HG03066 (cell line): Measurements from ENCODE around the gene KCNQ2.

Experiments used
- ATAC-seq: cut with Tn5 transposase; IDR thresholded peaks from one replicate; pipeline ENCODE4 v1.9.1; 2021; ENCODE audit warnings: low read depth; ENCODE audit not compliant: unreplicated experiment

The KCNQ2 gene

GRCh38 chr20:63441136-63442099, 31.0 kb downstream of the KCNQ2 start:
- no peak for ATAC-seq

- no peak for ATAC-seq
These were observed 32.0 kb downstream of the KCNQ2 start for GRCh38 chr20:63440366-63440955.

- ATAC-seq: no peak
These were observed 32.6 kb downstream of the KCNQ2 start for GRCh38 chr20:63439866-63440265.

- no peak for ATAC-seq
These were observed 34.3 kb downstream of the KCNQ2 start for GRCh38 chr20:63438121-63438520.

- no peak for ATAC-seq
These were observed 36.9 kb downstream of the KCNQ2 start for GRCh38 chr20:63435552-63435951.

GRCh38 chr20:63434599-63435378, 37.7 kb downstream of the KCNQ2 start:
- ATAC-seq: no peak

- ATAC-seq: no peak
These were observed 38.5 kb downstream of the KCNQ2 start for GRCh38 chr20:63433756-63434531.

GRCh38 chr20:63433351-63433750, 39.1 kb downstream of the KCNQ2 start:
- ATAC-seq: no peak

GRCh38 chr20:63432577-63433325, 39.7 kb downstream of the KCNQ2 start:
- no peak for ATAC-seq

GRCh38 chr20:63431944-63432343, 40.5 kb downstream of the KCNQ2 start:
- no peak for ATAC-seq

GRCh38 chr20:63430891-63431290, 41.6 kb downstream of the KCNQ2 start:
- no peak for ATAC-seq

GRCh38 chr20:63429992-63430391, 42.5 kb downstream of the KCNQ2 start:
- ATAC-seq: no peak

- no peak for ATAC-seq
These were observed 43.4 kb downstream of the KCNQ2 start for GRCh38 chr20:63428906-63429575.

GRCh38 chr20:63427724-63428330, 44.6 kb downstream of the KCNQ2 start:
- ATAC-seq: no peak

GRCh38 chr20:63427206-63427605, 45.2 kb downstream of the KCNQ2 start:
- ATAC-seq: no peak

GRCh38 chr20:63425846-63426485, 46.5 kb downstream of the KCNQ2 start:
- no peak for ATAC-seq

- ATAC-seq: no peak
These were observed 47.8 kb downstream of the KCNQ2 start for GRCh38 chr20:63424613-63425012.

- no peak for ATAC-seq
These were observed 48.7 kb downstream of the KCNQ2 start for GRCh38 chr20:63423751-63424150.
